Upper lobe of left lung (tissue), 6 donors: ENCODE results near the gene FLOT2. TPM values are rescaled to one million over a fixed set of nuclear protein-coding genes. Genes with fewer than 3 reads are reported as not detected.

ENCODE experiments used
- ATAC-seq, 2 donors: fragments of 200-7000 bp; cut with Tn5 transposase; one replicate each; pipeline ENCODE4 v1.9.1; 2022; ENCODE audit warnings: mild to moderate bottlenecking in 2 of 2, moderate library complexity in 2 of 2; ENCODE audit not compliant: low FRiP score in 2 of 2
- DNase-seq, 2 donors: peaks; one replicate each; pipeline ENCODE4 v3.0.0-alpha.2; 2019 to 2020
- H3K27ac ChIP-seq, 4 donors: fragments of 200-600 bp; sonication (generic); one replicate each; pipeline ENCODE4 v1.5.1; 2016 to 2019
- H3K27me3 ChIP-seq, 4 donors: fragments of 200-600 bp; sonication (generic); one replicate each; pipeline ENCODE4 v1.5.1; 2017 to 2019
- H3K36me3 ChIP-seq, 4 donors: fragments of 200-600 bp; sonication (generic); one replicate each; pipeline ENCODE4 v1.5.1; 2016 to 2019
- H3K4me1 ChIP-seq, 4 donors: fragments of 200-600 bp; sonication (generic); one replicate each; pipeline ENCODE4 v1.5.1; 2018 to 2019
- H3K4me3 ChIP-seq, 4 donors: fragments of 200-600 bp; sonication (generic); one replicate each; pipeline ENCODE4 v1.5.1; 2017 to 2019; ENCODE audit warnings: mild to moderate bottlenecking in 2 of 4, moderate library complexity in 1 of 4
- H3K9me3 ChIP-seq, 4 donors: fragments of 200-600 bp; sonication (generic); one replicate each; pipeline ENCODE4 v1.5.1; 2018 to 2019
- CTCF ChIP-seq, 6 experiments: fragments of 450-650 bp in 4 of 6; fragments of 200-600 bp in 2 of 6; sonication (generic) in 2 of 6; IDR thresholded peaks; one replicate each; pipeline ENCODE4 v1.5.1; 2016 to 2019; ENCODE audit warnings: antibody characterized with exemption in 6 of 6
- EP300 ChIP-seq, 4 donors: sonication (generic); formaldehyde crosslinking; IDR thresholded peaks; one replicate each; pipeline ENCODE4 v1.5.1; 2017; ENCODE audit warnings: antibody characterized with exemption in 4 of 4, control low read depth in 2 of 4
- POLR2A ChIP-seq, 4 donors: fragments of 450-650 bp; IDR thresholded peaks; one replicate each; pipeline ENCODE4 v1.5.1; 2016 to 2017; ENCODE audit warnings: antibody characterized with exemption in 4 of 4, mild to moderate bottlenecking in 2 of 4
- POLR2AphosphoS5 ChIP-seq, 2 donors: sonication (generic); formaldehyde crosslinking; IDR thresholded peaks; one replicate each; pipeline ENCODE4 v1.5.1; 2017; ENCODE audit warnings: antibody characterized with exemption in 2 of 2
- WGBS, 2 donors: methylation state at CpG; one replicate each; pipeline ENCODE4 v1.1.5; 2017 to 2018; 5-methylcytosine and 5-hydroxymethylcytosine counted together
- small RNA-seq, 4 donors: library from RNA; depleted of rRNA; stranded (forward); fragments of <200 nt; gene quantifications; one replicate each; pipeline ENCODE3, GENCODE V24; 2016
- total RNA-seq, 6 donors: library from RNA; depleted of rRNA in 4 of 6; stranded (reverse); fragments of >200 nt in 4 of 6; gene quantifications; one replicate each; pipeline versions ENCODE4 v1.1.0 to v1.2.1, GENCODE V29; 2016 to 2021
- donor health status: DM: no; HTN: no; CAD: no; lungs with moderate emphysema.
- donor health status: DM: no; HTN: yes; CAD: no; lungs with severe emphysema.

FLOT2 gene
- total RNA-seq, 6 donors from 2014 or later, result 75.4 to 211 (median 85.8) TPM

- 97 to 100% methylated on average over 1 of the region's 1 CpG for WGBS, 2 donors
- DNase-seq, result no peak
- Histone ChIP-seq H3K4me3 (no peak overlapping the region), H3K4me1 (peaks cover 0 to 6% (median 0%) of the 10 kb centered on the region in 4 donors), H3K27me3 (no peaks in the 10 kb centered on the region), H3K36me3 (peaks cover 0 to 3% (median 0%) of the 10 kb centered on the region in 4 donors), H3K9me3 (no peaks in the 10 kb centered on the region), H3K27ac (no peak overlapping the region)
- no peak for ATAC-seq
- TF ChIP-seq POLR2AphosphoS5 (IDR thresholded peaks at IDR 0.05), result no peak
- TF ChIP-seq EP300 (IDR thresholded peaks at IDR 0.05), result no peak
- TF ChIP-seq CTCF (IDR thresholded peaks at IDR 0.05), result no peak
- TF ChIP-seq POLR2A (IDR thresholded peaks at IDR 0.05), result no peak
These were observed 63.1 kb downstream of the FLOT2 start for GRCh38 chr17:28834420-28834819.

Small RNAs within 50 kb of the gene (small RNA-seq; reads per million reads assigned to genes)
- gene RF00019, result 0 reads per million in 4 donors

Other genes starting within 250 kb of the FLOT2 start
- 10 to 100 TPM; 43.2 to 91.1 (median 52.5) TPM for gene SDF2, start 235.8 kb downstream of the FLOT2 start, total RNA-seq
- 100 to 1,000 TPM in 1 of 6 donors, 10 to 100 TPM in 5; 57.3 to 128 (median 71.5) TPM for gene SUPT6H, start 235.5 kb downstream of the FLOT2 start, total RNA-seq
- gene PROCA1, start 185.8 kb downstream of the FLOT2 start, total RNA-seq, result 10 to 100 TPM in 2 of 6 donors, 1 to 10 TPM in 4; 1.2 to 11.5 (median 3.4) TPM
- 100 to 1,000 TPM in 2 of 6 donors, 10 to 100 TPM in 4; 69.5 to 123 (median 85.5) TPM for gene RAB34, start 179.9 kb downstream of the FLOT2 start, total RNA-seq
- gene RPL23A, start 177.7 kb downstream of the FLOT2 start, total RNA-seq, result 1,000 to 10,000 TPM in 2 of 6 donors, 100 to 1,000 TPM in 4; 206 to 1,142 (median 416) TPM
- gene TLCD1, start 171.5 kb downstream of the FLOT2 start, total RNA-seq, result 10 to 100 TPM in 3 of 6 donors, 1 to 10 TPM in 3; 4.1 to 25.8 (median 14.1) TPM
- gene NEK8, start 168.9 kb downstream of the FLOT2 start, total RNA-seq, result 10 to 100 TPM in 3 of 6 donors, 1 to 10 TPM in 3; 3.5 to 34.6 (median 13.0) TPM
- gene TRAF4, start 153.7 kb downstream of the FLOT2 start, total RNA-seq, result 10 to 100 TPM; 34.8 to 84.9 (median 64.1) TPM
- gene FAM222B, start 54.9 kb downstream of the FLOT2 start, total RNA-seq, result 10 to 100 TPM; 16.8 to 23.1 (median 20.1) TPM
- gene ERAL1, start 42.7 kb downstream of the FLOT2 start, total RNA-seq, result 10 to 100 TPM; 22.4 to 41.3 (median 27.7) TPM
- gene DHRS13, start 5.3 kb upstream of the FLOT2 start, total RNA-seq, result 10 to 100 TPM in 5 of 6 donors, 1 to 10 TPM in 1; 2.1 to 21.8 (median 15.0) TPM
- gene PHF12, start 53.8 kb upstream of the FLOT2 start, total RNA-seq, result 100 to 1,000 TPM in 1 of 6 donors, 10 to 100 TPM in 5; 38.8 to 103 (median 62.7) TPM
- under 1 TPM in 3 of 6 donors, not detected in 3; 0.20 to 0.47 (median 0.30) TPM for gene SEZ6, start 108.3 kb upstream of the FLOT2 start, total RNA-seq
- 1 to 10 TPM in 3 of 6 donors, under 1 TPM in 1, not detected in 2; 0.91 to 3.6 (median 2.2) TPM for gene PIPOX, start 145.4 kb upstream of the FLOT2 start, total RNA-seq